Thyroid gland (tissue), 4 donors: ENCODE measurements around the gene EZH1.

ENCODE experiments used
- CTCF ChIP-seq, 6 experiments: fragments of 200-600 bp in 3 of 6; fragments of 450-650 bp in 3 of 6; sonication (generic) in 3 of 6; IDR thresholded peaks; one replicate each; pipeline ENCODE4 v1.5.1; 2016 to 2019; ENCODE audit warnings: antibody characterized with exemption in 6 of 6, mild to moderate bottlenecking in 2 of 6, inconsistent platforms in 1 of 6, moderate library complexity in 1 of 6
- POLR2A ChIP-seq, 2 donors: fragments of 450-650 bp; IDR thresholded peaks; one replicate each; pipeline ENCODE4 v1.6.1; 2017; ENCODE audit warnings: antibody characterized with exemption in 2 of 2, mild to moderate bottlenecking in 2 of 2, moderate library complexity in 1 of 2

- TF ChIP-seq CTCF (IDR thresholded peaks at IDR 0.05) = no peak
- TF ChIP-seq POLR2A (IDR thresholded peaks at IDR 0.05) = no peak
Measured at GRCh38 chr17:42781639-42782165, 36.9 kb upstream of the EZH1 start.
